Uterus (tissue), 2 donors: ENCODE measurements around the gene KIAA1217.

Experiments
- POLR2A ChIP-seq, 2 donors: fragments of 450-650 bp; IDR thresholded peaks; one replicate each; pipeline ENCODE4 v1.6.1; 2016; ENCODE audit warnings: antibody characterized with exemption in 2 of 2, mild to moderate bottlenecking in 1 of 2, moderate library complexity in 1 of 2
- TF ChIP-seq, protein P1 (sequence below), 4 experiments: fragments of 200-600 bp in 2 of 4; fragments of 450-650 bp in 2 of 4; sonication (generic) in 2 of 4; IDR thresholded peaks; one replicate each; pipeline ENCODE4 v1.5.1; 2016 to 2019; ENCODE audit warnings: antibody characterized with exemption in 4 of 4, mild to moderate bottlenecking in 2 of 4, moderate library complexity in 1 of 4

DNA sequence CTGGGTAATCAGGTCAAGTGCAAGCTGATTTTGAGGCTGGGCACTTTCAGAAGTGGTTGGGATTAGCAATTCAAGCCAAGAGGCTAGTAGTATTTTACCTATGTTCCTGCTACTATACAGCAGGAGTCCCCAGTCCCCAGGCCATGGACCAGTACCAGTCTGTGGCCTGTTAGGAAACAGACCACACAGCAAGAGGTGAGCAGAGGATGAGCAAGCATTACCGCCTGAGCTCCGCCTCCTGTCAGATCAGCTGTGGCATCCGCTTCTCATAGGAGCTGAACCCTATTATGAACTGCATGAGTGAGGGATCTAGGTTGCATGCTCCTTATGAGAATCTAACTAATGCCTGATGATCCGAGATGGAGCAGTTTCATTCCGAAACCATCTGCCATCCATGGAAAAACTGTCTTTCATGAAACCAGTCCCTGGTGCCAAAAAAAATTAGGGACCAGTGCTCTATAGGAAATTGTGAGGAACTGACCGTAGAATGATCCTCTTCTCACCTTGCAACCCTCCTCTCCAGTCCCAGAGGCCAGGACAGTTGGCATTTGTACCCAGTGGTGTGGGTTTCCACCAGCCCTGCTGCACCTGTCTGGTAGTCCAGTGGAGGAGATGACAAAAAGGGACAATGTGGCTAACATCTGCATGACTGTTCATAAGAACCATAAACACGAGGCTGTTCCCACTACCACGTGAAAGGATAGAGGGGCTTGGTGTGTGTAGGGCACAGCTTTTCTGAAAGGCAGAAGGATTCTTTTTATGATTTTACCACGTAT is 172.5 kb downstream of the KIAA1217 start:
- TF ChIP-seq, protein P1, sequence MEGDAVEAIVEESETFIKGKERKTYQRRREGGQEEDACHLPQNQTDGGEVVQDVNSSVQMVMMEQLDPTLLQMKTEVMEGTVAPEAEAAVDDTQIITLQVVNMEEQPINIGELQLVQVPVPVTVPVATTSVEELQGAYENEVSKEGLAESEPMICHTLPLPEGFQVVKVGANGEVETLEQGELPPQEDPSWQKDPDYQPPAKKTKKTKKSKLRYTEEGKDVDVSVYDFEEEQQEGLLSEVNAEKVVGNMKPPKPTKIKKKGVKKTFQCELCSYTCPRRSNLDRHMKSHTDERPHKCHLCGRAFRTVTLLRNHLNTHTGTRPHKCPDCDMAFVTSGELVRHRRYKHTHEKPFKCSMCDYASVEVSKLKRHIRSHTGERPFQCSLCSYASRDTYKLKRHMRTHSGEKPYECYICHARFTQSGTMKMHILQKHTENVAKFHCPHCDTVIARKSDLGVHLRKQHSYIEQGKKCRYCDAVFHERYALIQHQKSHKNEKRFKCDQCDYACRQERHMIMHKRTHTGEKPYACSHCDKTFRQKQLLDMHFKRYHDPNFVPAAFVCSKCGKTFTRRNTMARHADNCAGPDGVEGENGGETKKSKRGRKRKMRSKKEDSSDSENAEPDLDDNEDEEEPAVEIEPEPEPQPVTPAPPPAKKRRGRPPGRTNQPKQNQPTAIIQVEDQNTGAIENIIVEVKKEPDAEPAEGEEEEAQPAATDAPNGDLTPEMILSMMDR (IDR thresholded peaks at IDR 0.05) = no peak
- no peak for TF ChIP-seq POLR2A (IDR thresholded peaks at IDR 0.05)
